ENCODE data around the gene OSBP2.

DNA sequence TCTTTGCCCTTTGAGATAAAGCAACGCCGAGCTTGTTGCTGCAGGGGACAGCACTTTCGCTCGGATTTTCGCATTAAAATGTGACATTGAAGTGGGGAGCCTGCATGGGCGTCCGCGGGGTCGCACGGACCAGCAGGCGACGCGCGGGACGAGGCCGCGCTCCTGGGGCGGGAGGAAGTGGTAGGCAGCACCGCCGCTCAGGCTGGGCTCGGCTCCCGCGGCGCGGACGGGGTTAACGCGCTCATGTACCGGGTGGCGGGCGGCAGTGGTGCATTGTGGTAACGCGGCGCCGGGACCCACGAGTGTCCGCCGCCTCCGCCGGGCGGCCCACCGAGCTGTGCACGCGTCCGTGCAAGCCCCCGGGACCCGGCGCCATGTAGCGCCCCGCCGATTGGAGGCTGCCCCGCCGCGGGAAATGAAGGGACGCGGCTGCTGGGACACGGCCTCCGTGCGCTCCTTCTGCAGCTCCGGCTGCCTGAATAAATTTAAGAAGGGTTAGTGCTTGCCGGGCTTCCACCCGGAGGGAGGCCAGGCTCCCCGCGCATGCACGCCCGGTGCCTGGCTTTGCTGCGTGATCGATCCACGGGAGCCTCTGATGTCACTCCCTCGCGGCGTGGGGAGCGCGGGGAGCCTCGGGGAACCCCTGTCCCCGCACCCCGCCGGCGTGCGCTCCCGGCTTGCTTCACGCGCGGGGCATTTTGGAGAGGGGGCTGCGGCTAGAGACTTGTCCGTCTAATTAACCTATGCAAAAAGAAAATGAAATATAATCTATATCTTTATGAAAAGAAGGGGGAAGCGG lies 127.7 kb downstream of the OSBP2 start:
- TF ChIP-seq, protein P1, sequence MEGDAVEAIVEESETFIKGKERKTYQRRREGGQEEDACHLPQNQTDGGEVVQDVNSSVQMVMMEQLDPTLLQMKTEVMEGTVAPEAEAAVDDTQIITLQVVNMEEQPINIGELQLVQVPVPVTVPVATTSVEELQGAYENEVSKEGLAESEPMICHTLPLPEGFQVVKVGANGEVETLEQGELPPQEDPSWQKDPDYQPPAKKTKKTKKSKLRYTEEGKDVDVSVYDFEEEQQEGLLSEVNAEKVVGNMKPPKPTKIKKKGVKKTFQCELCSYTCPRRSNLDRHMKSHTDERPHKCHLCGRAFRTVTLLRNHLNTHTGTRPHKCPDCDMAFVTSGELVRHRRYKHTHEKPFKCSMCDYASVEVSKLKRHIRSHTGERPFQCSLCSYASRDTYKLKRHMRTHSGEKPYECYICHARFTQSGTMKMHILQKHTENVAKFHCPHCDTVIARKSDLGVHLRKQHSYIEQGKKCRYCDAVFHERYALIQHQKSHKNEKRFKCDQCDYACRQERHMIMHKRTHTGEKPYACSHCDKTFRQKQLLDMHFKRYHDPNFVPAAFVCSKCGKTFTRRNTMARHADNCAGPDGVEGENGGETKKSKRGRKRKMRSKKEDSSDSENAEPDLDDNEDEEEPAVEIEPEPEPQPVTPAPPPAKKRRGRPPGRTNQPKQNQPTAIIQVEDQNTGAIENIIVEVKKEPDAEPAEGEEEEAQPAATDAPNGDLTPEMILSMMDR (conservative IDR thresholded peaks at IDR 0.05; ENCODE audit: low read depth, low read length) = no peak
- TF ChIP-seq EZH2 (IDR thresholded peaks at IDR 0.05; ENCODE audit: low read length, unreplicated experiment) (no peak), EZH2phosphoT487 (IDR thresholded peaks at IDR 0.05; ENCODE audit: borderline replicate concordance, low read length) (no peak)

All from PC-3 (cell line).